Muscle of leg (tissue), 11 donors: ENCODE data around the gene LORICRIN. TPM values are rescaled to one million over a fixed set of nuclear protein-coding genes. Genes with fewer than 3 reads are reported as not detected.

ENCODE experiments used
- DNase-seq: peaks from one replicate; pipeline ENCODE4 v3.0.0; 2013
- H3K27ac ChIP-seq: one replicate; pipeline ENCODE4 v1.5.1; 2013; ENCODE audit warnings: mild to moderate bottlenecking, low read length, control low read depth
- H3K27me3 ChIP-seq: one replicate; pipeline ENCODE4 v1.6.1; 2013; ENCODE audit warnings: low read length; ENCODE audit not compliant: control insufficient read depth, insufficient read depth
- H3K36me3 ChIP-seq: one replicate; pipeline ENCODE4 v1.6.1; 2013; ENCODE audit warnings: low read length; ENCODE audit not compliant: control insufficient read depth, insufficient read depth
- H3K4me1 ChIP-seq: one replicate; pipeline ENCODE4 v1.6.1; 2013; ENCODE audit warnings: low read length; ENCODE audit not compliant: control insufficient read depth, insufficient read depth
- H3K4me3 ChIP-seq: one replicate; pipeline ENCODE4 v1.5.1; 2013; ENCODE audit warnings: low read length, control low read depth
- H3K9me3 ChIP-seq: replicated peaks from 2 replicates; pipeline ENCODE4 v1.6.1; 2013; ENCODE audit warnings: low read depth, low read length; ENCODE audit not compliant: control insufficient read depth
- WGBS: methylation state at CpG from one replicate; pipeline ENCODE4 v1.1.5; 2013; ENCODE audit warnings: missing lambda C conversion rate; ENCODE audit not compliant: insufficient coverage; 5-methylcytosine and 5-hydroxymethylcytosine counted together
- polyA plus RNA-seq, 8 donors: library from polyadenylated mRNA; unstranded; fragments of 120-200 nt; gene quantifications; one replicate each; pipeline versions ENCODE4 v1.2.1 to v1.2.3, GENCODE V29; 2013; ENCODE audit warnings: inconsistent platforms in 1 of 8, low replicate concordance in 1 of 8; ENCODE audit not compliant: insufficient read length in 8 of 8, insufficient read depth in 1 of 8
- total RNA-seq: library from RNA; stranded (reverse); fragments of 120-200 nt; gene quantifications from one replicate; pipeline ENCODE4 v1.2.4, GENCODE V29; 2013

Gene LORICRIN
- total and polyA plus RNA-seq, 9 donors, result not detected

GRCh38 chr1:153293851-153294250 lies 34.4 kb downstream of the LORICRIN start:
- H3K4me3 ChIP-seq, result no peak overlapping the region
- no peaks in the 10 kb centered on the region for H3K4me1 ChIP-seq
- WGBS, result 82% methylated on average over 5 of the region's 9 CpGs
- DNase-seq, result no peak
- no peaks in the 10 kb centered on the region for H3K9me3 ChIP-seq
- no peak overlapping the region for H3K27ac ChIP-seq
- no peaks in the 10 kb centered on the region for H3K36me3 ChIP-seq
- peaks cover 2% of the 10 kb centered on the region for H3K27me3 ChIP-seq

- 83% methylated on average over 3 of the region's 5 CpGs for WGBS
- H3K27ac ChIP-seq, result no peak overlapping the region
- no peak overlapping the region for H3K4me3 ChIP-seq
- H3K4me1 ChIP-seq, result no peaks in the 10 kb centered on the region
- peaks cover 3% of the 10 kb centered on the region for H3K27me3 ChIP-seq
- no peak for DNase-seq
- H3K36me3 ChIP-seq, result no peaks in the 10 kb centered on the region
- no peaks in the 10 kb centered on the region for H3K9me3 ChIP-seq
Measured at GRCh38 chr1:153302308-153302707, 42.8 kb downstream of the LORICRIN start.

DNA sequence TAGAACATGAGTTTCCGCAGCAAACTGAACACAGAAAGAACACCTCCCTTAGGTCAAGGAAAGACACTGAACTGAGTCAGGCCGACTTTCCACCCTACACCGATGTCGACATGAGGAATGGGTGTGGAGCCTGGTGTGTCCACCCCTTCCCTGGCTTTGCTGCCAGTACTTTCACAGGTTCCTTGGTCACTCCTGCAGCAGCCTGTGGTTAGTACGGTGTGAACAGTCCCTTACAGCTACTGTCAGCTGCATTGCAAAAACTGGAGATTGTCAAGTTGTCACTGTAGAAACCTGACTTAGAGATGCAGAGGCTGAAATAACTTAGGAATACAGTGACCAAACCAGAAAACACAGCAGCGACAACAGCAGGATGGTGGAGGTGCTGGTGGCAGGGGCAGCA lies 46.2 kb downstream of the LORICRIN start:
- Histone ChIP-seq H3K36me3 (no peaks in the 10 kb centered on the region), H3K27ac (no peak overlapping the region), H3K4me1 (no peaks in the 10 kb centered on the region), H3K9me3 (no peaks in the 10 kb centered on the region), H3K4me3 (no peak overlapping the region), H3K27me3 (peaks cover 3% of the 10 kb centered on the region)
- DNase-seq, result no peak
- 75% methylated on average over 3 of the region's 6 CpGs for WGBS

DNA sequence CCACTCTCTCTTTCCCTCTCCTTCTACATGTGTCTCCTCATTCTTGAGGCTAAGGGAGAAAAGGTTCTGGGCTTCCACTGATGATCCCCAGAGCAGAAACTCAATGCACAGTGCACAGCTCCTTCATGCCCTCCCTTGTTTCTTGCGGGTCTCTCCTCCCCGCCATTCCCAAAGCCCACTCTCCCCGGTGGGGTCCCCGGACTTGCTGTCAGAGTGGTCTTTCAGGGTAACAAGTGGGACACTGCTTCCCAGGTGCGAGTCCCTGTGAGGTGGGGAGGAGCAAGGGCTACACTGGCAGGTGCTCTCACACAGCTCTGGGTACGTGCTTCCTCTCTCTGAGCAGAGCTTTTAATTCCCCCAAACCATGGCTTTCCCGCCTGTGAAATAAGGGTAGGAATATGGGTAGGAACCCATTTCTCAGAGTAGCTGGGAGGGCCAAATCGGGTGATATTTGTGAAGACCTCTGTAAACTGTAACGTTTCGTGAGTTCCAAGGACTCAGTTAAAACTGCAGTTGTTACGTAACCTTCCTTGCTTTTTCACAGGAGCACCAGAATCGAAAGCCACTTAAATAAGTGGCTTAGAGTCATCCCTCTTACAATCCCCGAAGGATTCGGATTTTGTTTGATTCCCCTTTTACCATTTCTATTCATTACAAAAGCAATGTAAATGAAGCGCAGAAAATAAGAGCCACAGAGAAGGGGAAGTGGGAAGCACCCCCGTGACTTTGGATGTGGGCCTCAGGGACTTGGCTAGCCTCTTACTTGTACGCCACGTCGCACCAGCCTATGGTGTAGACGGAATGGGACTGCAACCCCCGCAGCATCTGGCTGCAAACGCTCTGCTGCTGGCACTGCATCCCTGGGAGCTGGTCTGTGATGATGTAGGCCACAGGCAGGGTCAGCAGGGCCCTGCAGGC lies 47.1 kb downstream of the LORICRIN start:
- Histone ChIP-seq H3K27me3 (peaks cover 3% of the 10 kb centered on the region), H3K4me1 (no peaks in the 10 kb centered on the region), H3K27ac (no peak overlapping the region), H3K36me3 (no peaks in the 10 kb centered on the region), H3K9me3 (no peaks in the 10 kb centered on the region), H3K4me3 (no peak overlapping the region)
- 89% methylated on average over 15 of the region's 22 CpGs for WGBS
- no peak for DNase-seq

- Histone ChIP-seq H3K27ac (no peak overlapping the region), H3K36me3 (no peaks in the 10 kb centered on the region)
- WGBS, result 78% methylated on average over 7 of the region's 10 CpGs
Measured at GRCh38 chr1:153307221-153307600, 47.7 kb downstream of the LORICRIN start.

GRCh38 chr1:153308540-153308939 lies 49.1 kb downstream of the LORICRIN start:
- H3K9me3 ChIP-seq, result no peaks in the 10 kb centered on the region
- peaks cover 3% of the 10 kb centered on the region for H3K27me3 ChIP-seq
- H3K4me3 ChIP-seq, result no peak overlapping the region
- no peaks in the 10 kb centered on the region for H3K36me3 ChIP-seq
- no peak for DNase-seq
- 77% methylated on average over 2 of the region's 2 CpGs for WGBS
- no peak overlapping the region for H3K27ac ChIP-seq
- H3K4me1 ChIP-seq, result no peaks in the 10 kb centered on the region

More at GRCh38 chr1:153307221-153307600, 47.7 kb downstream of the LORICRIN start:
- Histone ChIP-seq H3K4me1 (no peaks in the 10 kb centered on the region), H3K9me3 (no peaks in the 10 kb centered on the region), H3K4me3 (no peak overlapping the region), H3K27me3 (peaks cover 3% of the 10 kb centered on the region)
- no peak for DNase-seq

DNA sequence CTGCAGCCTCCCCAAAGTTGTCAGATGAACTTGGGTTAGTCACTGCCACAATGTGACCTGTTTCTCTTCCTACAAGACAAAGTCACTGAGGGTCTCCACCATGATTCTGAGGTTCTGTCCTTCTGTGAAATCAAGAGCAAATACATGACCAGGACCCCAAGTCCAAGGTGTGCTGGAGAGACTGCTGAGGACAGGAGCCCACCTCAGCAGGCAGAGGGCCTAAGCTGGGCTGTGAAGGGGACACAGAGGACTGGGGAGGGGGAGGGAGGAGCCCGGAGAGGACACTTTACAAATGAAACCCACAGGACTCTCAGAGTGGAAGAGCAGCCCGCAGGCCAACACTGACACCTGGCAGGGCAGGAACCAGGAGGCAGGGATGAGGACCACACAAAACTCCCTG lies 50.0 kb downstream of the LORICRIN start:
- Histone ChIP-seq H3K36me3 (no peaks in the 10 kb centered on the region), H3K27me3 (peaks cover 3% of the 10 kb centered on the region), H3K27ac (no peak overlapping the region), H3K4me1 (no peaks in the 10 kb centered on the region), H3K9me3 (no peaks in the 10 kb centered on the region), H3K4me3 (no peak overlapping the region)
- no peak for DNase-seq
- WGBS, result 63% methylated on average over 1 of the region's 2 CpGs

- Histone ChIP-seq H3K4me1 (no peaks in the 10 kb centered on the region), H3K27me3 (peaks cover 3% of the 10 kb centered on the region), H3K36me3 (no peaks in the 10 kb centered on the region), H3K9me3 (no peaks in the 10 kb centered on the region), H3K4me3 (no peak overlapping the region), H3K27ac (no peak overlapping the region)
- no peak for DNase-seq
- WGBS, result 64% methylated on average over 5 of the region's 7 CpGs
Measured at GRCh38 chr1:153310526-153310925, 51.0 kb downstream of the LORICRIN start.

Other genes with a start within 250 kb of the LORICRIN start
- gene SPRR1B, start 228.5 kb upstream of the LORICRIN start, total RNA-seq, result not detected
- 1 to 10 TPM in 1 of 8 donors, under 1 TPM in 1, not detected in 6; 0.73 to 2.8 TPM for gene SPRR1B, start 228.5 kb upstream of the LORICRIN start, polyA plus RNA-seq
- gene SPRR2D, start 218.6 kb upstream of the LORICRIN start, total RNA-seq, result not detected
- gene SPRR2D, start 218.6 kb upstream of the LORICRIN start, polyA plus RNA-seq, result not detected
- gene SPRR2A, start 202.2 kb upstream of the LORICRIN start, total RNA-seq, result not detected
- gene SPRR2A, start 202.2 kb upstream of the LORICRIN start, polyA plus RNA-seq, result not detected
- not detected for gene SPRR2B, start 188.1 kb upstream of the LORICRIN start, total RNA-seq
- under 1 TPM in 1 of 8 donors, not detected in 7; 0.50 TPM for gene SPRR2B, start 188.1 kb upstream of the LORICRIN start, polyA plus RNA-seq
- gene SPRR2E, start 165.2 kb upstream of the LORICRIN start, total RNA-seq, result not detected
- gene SPRR2E, start 165.2 kb upstream of the LORICRIN start, polyA plus RNA-seq, result not detected
- gene SPRR2F, start 146.2 kb upstream of the LORICRIN start, total RNA-seq, result not detected
- under 1 TPM in 1 of 8 donors, not detected in 7; 0.28 TPM for gene SPRR2F, start 146.2 kb upstream of the LORICRIN start, polyA plus RNA-seq
- not detected for gene SPRR2G, start 108.8 kb upstream of the LORICRIN start, total RNA-seq
- not detected for gene SPRR2G, start 108.8 kb upstream of the LORICRIN start, polyA plus RNA-seq
- not detected for gene LELP1, start 56.3 kb upstream of the LORICRIN start, total RNA-seq
- not detected for gene LELP1, start 56.3 kb upstream of the LORICRIN start, polyA plus RNA-seq
- not detected for gene PRR9, start 42.1 kb upstream of the LORICRIN start, total RNA-seq
- not detected for gene PRR9, start 42.1 kb upstream of the LORICRIN start, polyA plus RNA-seq
- gene PGLYRP3, start 53.3 kb downstream of the LORICRIN start, total RNA-seq, result not detected
- under 1 TPM in 1 of 8 donors, not detected in 7; 0.56 TPM for gene PGLYRP3, start 53.3 kb downstream of the LORICRIN start, polyA plus RNA-seq
- not detected for gene PGLYRP4, start 89.2 kb downstream of the LORICRIN start, total RNA-seq
- gene PGLYRP4, start 89.2 kb downstream of the LORICRIN start, polyA plus RNA-seq, result under 1 TPM in 1 of 8 donors, not detected in 7; 0.74 TPM
- 17.8 TPM for gene S100A9, start 98.2 kb downstream of the LORICRIN start, total RNA-seq
- gene S100A9, start 98.2 kb downstream of the LORICRIN start, polyA plus RNA-seq, result 10 to 100 TPM; 23.1 to 47.3 (median 35.1) TPM
- 1.4 TPM for gene S100A12, start 115.9 kb downstream of the LORICRIN start, total RNA-seq
- 1 to 10 TPM; 1.7 to 4.6 (median 2.9) TPM for gene S100A12, start 115.9 kb downstream of the LORICRIN start, polyA plus RNA-seq
- gene S100A8, start 131.4 kb downstream of the LORICRIN start, total RNA-seq, result 6.6 TPM
- 10 to 100 TPM; 12.8 to 31.9 (median 19.8) TPM for gene S100A8, start 131.4 kb downstream of the LORICRIN start, polyA plus RNA-seq
- gene S100A7A, start 156.8 kb downstream of the LORICRIN start, total RNA-seq, result not detected
- gene S100A7A, start 156.8 kb downstream of the LORICRIN start, polyA plus RNA-seq, result not detected
- gene S100A7, start 201.0 kb downstream of the LORICRIN start, total RNA-seq, result not detected
- not detected for gene S100A7, start 201.0 kb downstream of the LORICRIN start, polyA plus RNA-seq